Measurements from ENCODE around the gene INO80B.
A peak's percentile ranks its signal among the peaks of the same experiment; 100 is the strongest.
"Not testable (repeated sequence)": the region's sequence is repeated elsewhere in the genome, so short reads cannot be mapped to it uniquely, and the experiment has no call there.

The INO80B gene

DNA sequence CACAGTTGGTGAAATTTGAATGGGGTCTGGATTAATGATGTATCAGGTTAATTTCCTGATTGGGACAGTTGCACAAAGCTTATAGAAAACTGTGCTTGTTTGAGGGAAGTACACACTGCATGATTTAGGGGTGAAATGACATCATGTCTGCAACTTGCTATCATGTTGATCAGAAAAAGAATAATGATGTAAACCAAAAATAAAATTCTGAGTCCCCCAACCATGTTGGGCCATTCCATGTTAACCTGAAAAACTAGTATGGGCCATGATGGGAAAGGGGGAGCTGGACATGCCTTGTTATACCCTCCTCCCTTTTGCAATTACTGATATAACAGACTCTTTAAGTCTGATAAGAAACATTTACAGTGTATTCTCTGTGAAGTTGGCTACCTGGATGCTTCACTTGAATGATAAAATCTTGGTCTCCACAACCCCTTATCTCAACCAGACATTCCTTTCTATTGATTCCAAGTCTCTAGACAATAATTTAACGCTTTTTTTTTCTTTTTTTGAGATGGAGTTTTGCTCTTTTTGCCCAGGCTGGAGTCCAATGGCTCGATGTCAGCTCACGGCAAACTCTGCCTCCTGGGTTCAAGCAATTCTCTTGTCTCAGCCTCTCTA is 4.2 kb upstream of the INO80B start:
- no peak for DNase-seq (ENCODE audit: low read depth)

- no peak for DNase-seq (ENCODE audit: low read depth)
These were observed 2.3 kb downstream of the INO80B start for GRCh38 chr2:74457129-74457548.

- DNase-seq (ENCODE audit: low read depth), result no peak
These were observed 2.8 kb downstream of the INO80B start for GRCh38 chr2:74457549-74458131.

- DNase-seq (ENCODE audit: low read depth), result peak; percentile 100
These were observed 3.4 kb downstream of the INO80B start, which contains the start of gene WBP1 for GRCh38 chr2:74458132-74458937. Gene WBP1 (plus strand): TSS chr2:74458438. CDS start chr2:74458603, 165 bp downstream.

DNA sequence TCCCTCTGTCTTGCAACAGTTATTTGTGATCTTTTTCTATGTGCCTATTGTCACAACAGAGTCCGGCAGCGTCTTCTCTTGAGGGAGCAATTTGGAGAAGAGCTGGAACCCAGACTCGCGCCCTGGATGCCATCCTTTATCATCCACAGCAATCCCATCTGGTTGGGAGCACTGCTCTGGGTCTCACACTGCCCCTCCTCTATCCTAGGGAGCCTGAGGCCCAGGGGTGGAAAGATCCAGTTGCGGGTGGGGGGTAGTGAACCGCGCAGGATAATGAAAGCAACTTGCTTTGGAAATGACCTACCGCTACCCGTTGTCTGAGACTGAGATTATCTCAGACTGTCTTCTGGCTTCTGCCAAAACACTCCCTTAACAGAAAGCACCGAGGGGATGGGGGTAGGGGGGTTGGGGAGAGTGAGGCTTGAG is 4.1 kb downstream of the INO80B start:
- no peak for DNase-seq (ENCODE audit: low read depth)

- not testable (repeated sequence) for DNase-seq (ENCODE audit: low read depth)
These were observed 4.7 kb downstream of the INO80B start for GRCh38 chr2:74459503-74460118.

- DNase-seq (ENCODE audit: low read depth), result not testable (repeated sequence)
These were observed 5.3 kb downstream of the INO80B start for GRCh38 chr2:74460187-74460586.

DNA sequence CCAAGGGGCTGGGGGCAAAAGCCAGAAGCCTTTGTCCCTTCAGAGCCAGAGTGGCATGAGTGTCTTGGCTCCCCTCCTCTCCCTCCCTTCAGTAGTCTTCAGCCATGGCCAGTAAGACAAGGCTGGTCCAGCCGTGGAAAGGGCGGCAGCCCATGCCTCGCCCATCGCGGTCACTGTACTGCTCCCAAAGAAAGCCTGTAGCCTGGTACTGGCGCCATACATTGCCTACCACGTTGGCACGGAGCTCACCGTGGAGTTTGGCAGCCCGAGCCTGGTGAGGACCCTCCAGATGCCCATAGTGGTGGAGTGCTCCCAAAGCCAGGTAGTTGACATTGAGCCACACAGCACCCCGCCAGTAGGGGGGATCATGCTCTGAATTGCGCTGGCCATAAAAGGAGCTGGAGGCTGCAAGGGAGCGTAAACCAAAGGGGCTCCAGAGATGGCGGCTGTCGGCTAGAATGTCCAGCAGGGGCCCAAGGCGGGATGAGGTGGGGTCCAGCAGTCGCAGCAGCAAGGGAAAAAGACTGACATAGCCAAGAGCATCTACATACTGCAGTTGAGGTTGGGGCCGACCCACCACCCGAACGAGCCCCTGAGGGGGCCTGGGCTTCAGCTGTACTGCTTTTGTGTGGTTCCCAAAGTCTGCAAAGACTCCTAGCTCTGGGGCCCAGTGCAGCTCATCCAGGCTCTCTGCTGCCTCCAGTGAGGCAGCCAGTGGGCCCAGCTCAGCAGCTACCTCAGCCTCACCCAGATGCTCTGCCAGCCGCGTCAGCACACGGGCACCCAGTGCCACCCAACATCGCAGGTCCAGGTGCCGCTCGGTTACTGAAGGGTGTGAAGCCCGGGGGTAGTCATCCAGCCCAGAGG is 6.5 kb downstream of the INO80B start:
- no peak for DNase-seq (ENCODE audit: low read depth)

- DNase-seq (ENCODE audit: low read depth), result no peak
These were observed 7.3 kb downstream of the INO80B start for GRCh38 chr2:74462054-74462785.

DNA sequence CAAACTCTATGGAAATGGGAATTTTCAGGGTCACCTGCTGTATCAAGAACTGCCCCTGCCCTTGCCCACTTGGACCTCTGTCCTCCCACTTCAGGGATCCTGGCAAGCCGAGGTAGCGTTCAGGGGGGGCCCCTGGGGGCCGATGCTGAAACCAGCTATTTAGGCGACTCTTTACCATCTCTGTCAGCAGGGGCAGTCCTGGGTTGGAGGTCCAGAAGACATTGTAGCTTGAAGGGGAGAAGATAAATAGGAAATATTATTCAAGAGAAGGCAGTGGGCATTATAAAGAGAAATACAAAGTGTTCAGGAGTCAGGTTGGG is 7.9 kb downstream of the INO80B start:
- DNase-seq (ENCODE audit: low read depth), result no peak

DNA sequence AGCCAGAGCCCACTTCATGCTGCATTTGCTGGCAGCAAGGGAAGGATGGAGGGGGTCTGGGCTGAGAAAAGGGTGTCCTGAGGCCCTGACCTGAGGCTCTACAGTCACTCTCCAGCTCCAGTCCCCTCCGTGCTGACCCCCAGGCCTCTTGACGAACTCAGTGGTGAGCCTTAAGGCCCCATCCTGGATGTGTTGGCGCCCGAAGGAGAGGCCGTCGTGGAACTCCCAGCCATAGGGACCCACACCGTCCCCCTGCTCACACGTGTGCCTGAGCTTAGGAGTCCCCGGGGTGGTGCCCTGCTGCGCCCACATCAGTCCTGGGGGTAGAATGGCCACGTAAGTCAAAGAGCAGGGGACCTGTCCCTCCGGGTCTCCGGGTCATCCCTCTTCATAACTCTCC is 9.5 kb downstream of the INO80B start:
- DNase-seq (ENCODE audit: low read depth), result no peak

DNA sequence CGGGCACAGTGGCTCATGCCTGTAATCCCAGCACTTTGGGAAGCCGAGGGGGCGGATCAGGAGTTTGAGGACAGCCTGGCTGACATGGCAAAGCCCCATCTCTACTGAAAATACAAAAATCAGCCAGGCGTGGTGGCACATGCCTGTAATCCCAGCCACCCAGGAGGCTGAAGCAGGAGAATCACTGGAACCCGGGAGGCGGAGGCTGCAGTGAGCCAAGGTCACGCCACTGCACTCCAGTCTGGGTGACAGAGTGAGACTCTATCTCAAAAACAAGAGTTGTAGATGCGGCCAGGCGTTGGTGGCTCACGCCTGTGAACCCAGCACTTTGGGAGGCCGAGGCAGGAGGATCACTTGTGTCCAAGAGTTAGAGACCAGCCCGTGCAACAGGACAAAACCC is 15.9 kb downstream of the INO80B start:
- not testable (repeated sequence) for DNase-seq (ENCODE audit: low read depth)

- no peak for DNase-seq (ENCODE audit: low read depth)
These were observed 16.6 kb downstream of the INO80B start for GRCh38 chr2:74471332-74472065.

DNA sequence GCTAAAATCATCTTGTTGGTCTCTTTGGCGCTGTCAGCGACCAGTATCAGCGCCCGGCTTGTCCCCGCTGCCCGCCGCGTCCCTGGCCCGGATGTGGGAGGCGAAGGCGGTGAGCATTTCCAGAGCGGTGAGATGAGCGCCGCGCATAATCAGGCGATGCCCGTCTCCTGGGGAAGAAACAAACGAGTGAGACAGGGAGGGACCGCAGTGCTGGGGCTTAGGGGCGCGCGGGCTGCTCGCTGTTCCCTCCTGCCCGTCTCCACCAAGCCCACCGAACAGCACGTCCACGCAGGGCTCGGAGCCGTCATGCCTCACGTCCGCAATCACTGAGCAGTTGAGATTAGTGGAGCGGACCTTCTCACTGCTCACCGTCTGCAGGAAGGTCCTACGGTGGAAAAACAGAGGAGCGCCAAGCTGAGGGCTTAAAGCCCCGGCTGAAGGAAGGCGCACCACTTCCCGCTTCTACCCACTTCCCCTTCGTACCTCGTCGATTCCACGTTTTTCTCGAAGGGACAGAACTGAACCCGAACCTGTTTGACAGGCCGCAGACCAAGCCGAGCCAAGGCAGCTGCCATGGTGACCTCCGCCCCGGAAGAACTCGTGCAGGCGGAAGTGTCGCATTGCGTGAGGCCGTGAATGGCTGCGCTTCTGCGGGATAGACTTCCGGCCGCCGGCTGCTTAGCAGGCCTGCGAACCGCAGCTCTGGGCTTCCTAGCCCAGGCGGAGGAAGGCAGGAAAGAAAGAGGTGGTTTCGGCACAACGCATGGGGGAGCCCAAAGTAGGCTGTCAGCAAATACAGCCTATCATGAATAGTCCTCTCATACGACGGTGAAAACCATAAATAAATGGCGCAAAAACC is 17.4 kb downstream of the INO80B start, which contains the start of gene MRPL53:
MRPL53 (minus strand) TSS at position 595 of the 859 bp plus-strand sequence; CDS start at position 575, 20 bp downstream.
- peak; percentile 86 for DNase-seq (ENCODE audit: low read depth)

DNA sequence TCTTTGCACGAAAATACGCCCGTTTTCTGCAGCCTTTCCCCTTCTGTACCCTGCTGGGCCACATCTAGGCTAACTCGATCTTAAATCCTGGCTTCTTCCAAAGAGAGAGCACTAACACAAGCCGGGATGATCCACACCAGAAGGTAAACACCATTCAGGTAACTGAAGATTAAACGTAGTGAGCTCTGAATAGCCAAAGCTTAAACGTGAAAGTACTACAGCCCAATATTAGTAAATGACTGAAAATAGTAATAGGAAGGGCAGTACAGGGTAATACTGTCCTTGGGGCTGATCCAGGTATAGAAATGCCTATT is 18.0 kb downstream of the INO80B start:
- no peak for DNase-seq (ENCODE audit: low read depth)

DNA sequence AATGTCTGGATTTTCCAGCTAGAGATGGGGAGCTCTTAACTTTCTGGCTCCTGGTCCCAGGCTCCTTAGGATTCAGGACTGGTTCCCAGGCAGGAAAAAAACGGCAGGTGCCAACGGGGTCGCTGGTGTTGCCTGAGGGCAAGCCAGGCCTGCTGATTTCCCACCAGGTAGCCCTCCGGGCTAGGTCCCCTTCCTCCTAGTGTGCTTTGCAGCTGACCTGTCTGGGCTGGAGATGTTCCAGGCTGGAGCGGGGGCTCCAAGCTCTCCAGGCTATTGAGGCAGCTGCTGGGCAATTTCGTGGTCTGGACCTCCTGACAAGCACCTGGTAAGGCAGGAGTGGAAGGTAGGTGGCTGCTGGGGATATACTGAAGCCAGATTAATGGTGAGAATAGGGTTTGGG is 19.6 kb downstream of the INO80B start:
- DNase-seq (ENCODE audit: low read depth), result no peak

DNA sequence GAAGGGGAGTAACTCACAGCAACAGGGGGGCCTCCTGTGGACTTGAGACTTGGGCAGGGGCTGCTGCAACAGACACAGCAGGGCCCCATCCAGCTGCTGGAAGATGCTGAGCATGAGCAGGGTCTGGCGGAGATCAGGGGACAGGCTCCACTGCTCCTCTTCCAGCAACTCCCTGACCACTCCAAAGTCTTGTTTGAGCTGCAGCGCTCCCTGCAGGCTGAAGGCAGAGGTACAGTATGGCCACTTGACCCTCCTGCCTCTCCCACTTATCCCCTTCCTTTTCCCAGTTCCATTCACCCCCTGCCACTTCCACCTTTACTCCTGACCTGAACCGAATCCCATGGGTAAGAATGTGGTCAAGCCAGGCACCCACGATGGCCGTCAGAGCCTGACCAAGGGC is 20.0 kb downstream of the INO80B start:
- no peak for DNase-seq (ENCODE audit: low read depth)

DNA sequence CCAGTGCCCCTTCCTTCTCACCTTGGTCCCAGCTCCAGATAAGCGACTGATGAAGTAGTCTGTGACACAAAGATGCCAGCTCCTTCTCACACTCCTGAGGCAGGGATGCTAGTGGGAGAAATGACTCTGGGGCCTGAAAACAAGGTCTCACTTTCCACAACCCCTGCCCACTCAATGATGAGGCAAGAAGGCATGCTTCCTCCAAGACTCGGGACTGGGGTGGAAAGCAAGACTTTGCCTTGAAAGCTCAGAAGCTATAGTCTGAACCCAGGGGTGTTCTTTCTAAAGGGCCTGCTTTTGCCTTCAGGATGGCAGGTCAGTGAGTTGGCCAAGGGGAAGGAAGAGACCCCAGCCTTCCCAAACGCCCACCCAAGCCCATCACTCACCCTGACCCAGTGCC is 26.5 kb downstream of the INO80B start:
- no peak for DNase-seq (ENCODE audit: low read depth)

- DNase-seq (ENCODE audit: low read depth), result no peak
These were observed 27.3 kb downstream of the INO80B start for GRCh38 chr2:74481961-74482800.
